Astrocyte (in vitro differentiated cells and primary cell): ENCODE results near the gene GPR162.

Source experiments
- CTCF ChIP-seq: IDR thresholded peaks from 2 replicates; pipeline ENCODE4 v1.5.1; 2011; ENCODE audit warnings: low read depth, mild to moderate bottlenecking, inconsistent platforms, low read length, moderate library complexity; ENCODE audit not compliant: insufficient read depth
- EZH2 ChIP-seq: IDR thresholded peaks from 2 replicates; pipeline ENCODE4 v1.6.1; 2012; ENCODE audit warnings: mild to moderate bottlenecking, low read length, inconsistent platforms; ENCODE audit not compliant: insufficient read depth

DNA sequence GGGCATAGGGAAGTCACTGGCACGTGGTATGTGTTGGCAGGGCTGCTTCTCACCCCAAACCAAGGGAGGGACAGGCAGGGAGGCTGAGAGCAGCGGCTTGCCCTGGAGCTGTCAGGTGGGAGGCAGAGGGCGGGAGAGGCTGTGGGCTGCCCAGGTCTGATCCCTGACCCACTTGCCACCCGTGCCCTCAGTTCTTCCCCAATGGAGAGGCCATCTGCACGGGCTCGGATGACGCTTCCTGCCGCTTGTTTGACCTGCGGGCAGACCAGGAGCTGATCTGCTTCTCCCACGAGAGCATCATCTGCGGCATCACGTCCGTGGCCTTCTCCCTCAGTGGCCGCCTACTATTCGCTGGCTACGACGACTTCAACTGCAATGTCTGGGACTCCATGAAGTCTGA is 23.8 kb downstream of the GPR162 start:
- TF ChIP-seq CTCF (no peak), EZH2 (no peak)
